M059J (cell line): Measurements from ENCODE around the gene MXRA8. TPM values are rescaled to one million over a fixed set of nuclear protein-coding genes. Genes with fewer than 3 reads are reported as not detected.

Experiments
- DNase-seq: peaks from one replicate; pipeline ENCODE4 v3.0.0-alpha.2; 2012; ENCODE audit warnings: low read depth
- total RNA-seq: library from RNA; depleted of rRNA; stranded (reverse); fragments of >200 nt; shearing (Covaris generic); gene quantifications from 2 replicates; pipeline ENCODE4 v1.2.3, GENCODE V29; 2014; rRNA removed

Gene MXRA8
- total RNA-seq, 1 experiment from 2014 or later = 0.25 TPM

DNA sequence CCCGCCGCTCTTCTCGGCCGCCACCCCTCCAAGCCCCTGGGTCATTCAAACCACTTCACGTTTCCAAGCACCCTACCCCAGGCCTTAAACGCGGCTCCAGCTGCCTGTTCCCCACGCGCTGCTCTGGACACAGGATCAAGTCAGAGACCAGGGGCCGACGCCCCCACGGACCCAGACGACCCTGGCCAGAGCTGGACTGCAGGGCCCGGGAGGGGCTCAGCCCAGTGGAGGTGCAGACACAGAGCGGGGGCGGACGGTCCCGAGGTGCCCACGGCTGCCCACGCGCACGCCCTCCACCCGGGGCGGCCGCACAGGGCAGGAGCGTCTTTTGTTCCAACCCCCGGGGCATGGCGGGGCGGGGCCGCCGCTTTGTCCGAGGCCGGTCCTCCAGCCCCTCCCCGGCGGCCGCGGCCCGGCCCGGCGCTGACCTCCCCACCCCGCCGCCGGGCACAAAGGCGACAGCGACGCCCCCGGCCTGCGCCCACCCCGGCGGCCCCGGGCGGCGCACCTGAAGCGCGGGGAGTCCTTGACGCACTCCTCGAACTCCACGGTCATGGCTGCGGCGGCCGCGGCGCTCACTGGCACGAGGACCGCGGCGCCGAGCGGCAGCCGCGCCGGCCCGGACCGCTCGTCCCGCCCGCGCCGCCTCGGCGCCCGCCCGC, 51.0 kb downstream of the MXRA8 start:
- DNase-seq = peak; percentile 47

DNA sequence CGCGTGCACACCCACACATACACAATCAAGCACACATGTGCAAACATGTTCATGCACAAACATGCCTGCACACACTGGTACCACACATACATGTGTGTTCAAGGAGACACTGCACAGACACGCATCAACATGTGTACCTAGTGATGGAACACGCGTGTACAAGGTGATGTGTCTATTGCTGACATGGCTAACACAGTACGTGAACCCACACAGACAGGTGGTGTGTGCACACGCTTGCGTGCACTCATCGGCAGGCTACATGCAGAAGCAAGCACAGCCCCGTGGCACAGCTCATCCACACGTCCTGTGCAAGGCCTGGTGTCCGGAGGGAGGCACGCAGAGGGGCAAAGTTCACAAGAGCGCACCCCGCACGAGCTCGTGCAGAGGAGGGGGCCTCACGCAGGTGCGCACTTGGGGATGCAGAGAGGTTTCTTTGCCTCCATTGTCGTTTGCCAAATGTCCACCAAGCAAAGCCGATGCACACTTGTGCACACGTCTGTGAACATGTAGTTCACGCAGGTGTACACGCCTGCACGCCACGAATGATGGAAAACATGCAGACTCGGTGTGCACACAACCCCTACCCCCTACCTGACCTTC, 51.6 kb downstream of the MXRA8 start:
- no peak for DNase-seq

DNA sequence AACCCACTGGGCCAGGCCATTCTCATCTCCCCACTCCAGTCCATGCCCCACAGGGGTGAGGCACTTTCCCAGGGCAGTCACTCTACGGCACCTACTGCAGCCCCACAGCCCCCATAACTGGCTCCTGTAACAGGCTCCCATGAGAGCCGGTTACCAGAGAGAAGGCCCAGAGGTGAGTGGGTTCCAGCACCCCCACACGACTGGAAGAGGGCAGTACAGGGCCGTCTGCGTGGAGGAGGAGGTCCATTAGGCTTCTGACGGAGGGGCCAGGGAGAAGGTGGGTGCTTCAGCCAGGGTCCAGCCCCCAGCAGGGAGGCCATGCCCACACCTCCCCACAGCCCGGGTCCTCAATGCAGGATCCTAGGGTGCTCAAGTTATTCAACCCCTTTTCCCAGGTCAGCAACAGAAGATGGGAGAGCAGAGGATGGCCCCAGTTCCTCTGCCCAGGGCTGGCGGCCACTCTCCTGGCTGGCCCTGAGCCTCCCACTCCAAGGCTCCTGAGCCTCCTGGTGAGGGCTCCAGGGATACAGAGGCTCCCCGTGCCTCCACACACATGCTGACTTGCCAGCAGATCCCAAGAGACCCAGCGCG, 52.2 kb downstream of the MXRA8 start:
- DNase-seq = no peak

DNA sequence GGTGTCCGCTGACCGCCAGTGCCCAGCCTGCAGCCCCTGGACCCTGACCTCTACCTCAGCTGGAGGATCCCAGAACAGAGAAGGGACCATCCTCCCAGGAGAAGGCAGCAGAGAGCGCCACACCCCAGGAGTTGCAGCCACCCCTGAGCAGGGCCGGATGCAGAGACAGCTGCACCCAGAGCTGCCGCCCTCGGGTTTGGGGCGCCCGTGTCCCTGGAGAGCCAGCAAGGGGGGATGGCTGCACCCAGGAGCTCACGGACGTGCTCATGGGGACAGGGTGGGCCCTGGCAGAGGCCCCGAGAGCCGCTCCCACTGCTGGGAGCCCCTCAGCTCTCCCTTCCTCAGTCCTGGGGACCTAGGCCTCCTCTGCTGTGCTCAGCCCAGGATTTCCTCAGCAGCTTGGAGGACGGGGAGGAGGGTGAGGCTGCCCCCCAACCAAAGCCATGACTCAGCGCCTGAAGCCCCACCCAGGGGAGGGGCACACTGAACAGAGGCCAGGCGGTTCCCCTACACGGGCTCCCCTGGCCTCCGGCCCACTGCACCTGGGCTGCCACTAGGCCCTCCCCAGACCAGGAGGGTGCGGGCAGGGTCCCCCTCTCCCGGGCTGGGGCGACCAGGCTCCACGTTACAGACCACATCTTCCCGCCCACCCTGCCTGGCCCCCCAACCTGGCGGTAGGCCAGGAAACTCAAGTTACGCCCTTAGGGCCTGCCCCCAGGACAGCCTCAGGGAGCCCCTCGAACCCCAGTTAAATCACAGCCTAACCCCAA, 52.9 kb downstream of the MXRA8 start:
- peak; percentile 70 for DNase-seq

DNA sequence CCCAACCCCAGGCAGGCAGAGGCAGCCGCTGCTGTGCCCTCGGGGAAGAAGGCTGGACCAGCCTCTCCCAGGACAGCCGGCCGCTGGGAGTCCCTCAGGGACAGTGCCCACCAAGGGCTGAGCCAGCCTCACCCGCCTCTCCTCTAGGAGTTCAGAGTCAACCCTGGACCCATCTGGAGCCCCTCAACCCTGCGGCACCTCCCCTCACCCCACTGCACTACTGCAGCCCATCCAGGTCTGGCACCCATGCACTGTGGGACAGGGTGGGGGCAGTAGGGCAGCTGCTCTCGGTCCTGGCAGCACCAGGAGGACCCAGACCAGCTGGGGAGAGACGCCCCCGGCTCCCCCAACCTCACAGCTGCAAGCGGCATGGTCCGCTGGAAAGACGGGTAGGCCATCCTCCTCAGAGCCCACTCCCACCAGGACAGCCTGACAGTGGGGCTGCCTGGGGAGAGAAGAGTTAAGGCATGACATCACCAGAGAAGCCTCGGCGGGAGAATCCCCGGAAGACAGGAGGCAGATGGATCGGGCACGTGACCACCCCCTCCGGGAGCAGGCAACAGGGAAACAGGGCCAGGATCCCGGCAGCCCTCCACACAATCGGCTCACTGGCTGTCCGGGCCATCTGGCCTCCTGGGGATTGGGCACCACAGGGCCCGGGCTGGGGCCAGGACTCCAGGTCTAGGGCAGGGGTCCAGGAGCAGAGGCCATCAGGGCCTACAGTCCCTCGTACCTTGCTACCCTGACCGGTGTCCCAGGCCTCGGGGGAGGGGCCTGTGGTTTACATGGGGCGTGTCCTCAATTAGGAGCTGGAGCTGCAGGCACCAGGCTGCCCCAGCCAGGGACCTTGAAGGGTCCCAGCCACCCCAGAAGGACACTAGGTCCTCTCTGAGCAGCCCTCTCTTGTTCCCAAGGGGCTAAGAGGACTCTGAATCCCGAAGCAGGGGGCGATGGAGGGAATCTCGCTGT, 53.7 kb downstream of the MXRA8 start:
- DNase-seq = peak; percentile 58

DNA sequence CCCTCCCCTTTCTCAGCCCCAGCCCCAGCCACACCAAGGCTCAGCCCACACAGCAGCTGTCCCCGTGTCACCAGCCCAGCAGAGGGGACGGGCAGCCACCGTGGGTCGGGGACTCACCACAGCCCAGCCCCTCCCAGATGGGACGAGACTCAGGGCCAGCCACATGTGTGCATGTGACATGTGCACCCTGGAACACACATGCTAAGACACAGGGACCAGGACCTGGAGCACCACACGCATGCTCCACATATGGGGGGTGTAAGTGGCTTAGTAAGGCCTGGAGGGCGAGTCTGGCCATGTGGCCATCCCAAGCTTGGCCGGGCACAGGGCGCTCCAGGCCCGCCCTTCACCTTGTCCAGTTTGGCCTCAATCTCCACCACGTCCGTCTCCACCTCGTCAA, 54.6 kb downstream of the MXRA8 start:
- DNase-seq = no peak

DNA sequence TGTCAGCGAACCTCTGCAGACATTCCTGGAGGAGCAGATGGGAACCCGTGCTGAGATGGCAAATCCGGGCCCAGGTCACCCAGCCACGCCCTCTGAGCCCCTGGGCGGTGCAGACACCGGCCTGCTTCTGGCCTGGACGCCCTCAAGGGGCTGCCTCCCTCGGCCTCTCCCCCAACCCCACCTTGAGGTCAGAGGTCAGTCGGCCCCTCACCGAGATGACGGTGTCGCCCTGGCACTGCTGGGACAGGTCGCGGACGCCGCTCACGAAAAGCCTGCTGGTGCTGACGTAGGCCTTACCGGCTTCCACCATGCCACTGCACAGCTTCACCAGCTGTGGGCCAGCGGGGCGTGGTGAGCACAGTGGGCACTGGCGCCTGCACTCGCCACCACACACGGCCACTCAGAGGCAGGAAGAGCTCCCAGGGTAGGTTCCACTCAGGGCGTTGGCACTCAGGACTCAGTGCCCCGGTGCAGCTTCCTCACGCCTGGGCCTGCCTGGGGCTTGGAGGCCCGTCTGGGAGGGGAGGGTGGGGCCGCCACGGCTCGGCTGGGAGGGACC, 55.3 kb downstream of the MXRA8 start:
- peak; percentile 18 for DNase-seq

Other genes starting within 250 kb of the MXRA8 start
- 17.4 and 17.5 TPM in 2 replicates for gene C1orf159, start 242.5 kb downstream of the MXRA8 start, total RNA-seq
- not detected in 2 replicates for gene TTLL10, start 184.7 kb downstream of the MXRA8 start, total RNA-seq
- gene TNFRSF18, start 152.0 kb downstream of the MXRA8 start, total RNA-seq = not detected in 2 replicates
- not detected in 2 replicates for gene TNFRSF4, start 144.4 kb downstream of the MXRA8 start, total RNA-seq
- gene SDF4, start 126.6 kb downstream of the MXRA8 start, total RNA-seq = 100 and 196 TPM in 2 replicates
- gene B3GALT6, start 126.3 kb downstream of the MXRA8 start, total RNA-seq = 17.4 and 30.1 TPM in 2 replicates
- not detected in 2 replicates for gene C1QTNF12, start 111.8 kb downstream of the MXRA8 start, total RNA-seq
- gene UBE2J2, start 84.7 kb downstream of the MXRA8 start, total RNA-seq = 42.8 and 59.5 TPM in 2 replicates
- gene SCNN1D, start 78.1 kb downstream of the MXRA8 start, total RNA-seq = 0.62 TPM in 1 of 2 replicates, not detected in the other
- gene ACAP3, start 50.6 kb downstream of the MXRA8 start, total RNA-seq = 13.9 and 15.3 TPM in 2 replicates
- 23.6 and 40.3 TPM in 2 replicates for gene PUSL1, start 50.0 kb downstream of the MXRA8 start, total RNA-seq
- gene INTS11, start 33.9 kb downstream of the MXRA8 start, total RNA-seq = 74.7 and 87.4 TPM in 2 replicates
- gene CPTP, start 33.8 kb downstream of the MXRA8 start, total RNA-seq = 22.4 and 35.1 TPM in 2 replicates
- not detected in 2 replicates for gene TAS1R3, start 27.3 kb downstream of the MXRA8 start, total RNA-seq
- gene DVL1, start 9.1 kb downstream of the MXRA8 start, total RNA-seq = 22.4 and 34.5 TPM in 2 replicates
- gene AURKAIP1, start 16.7 kb upstream of the MXRA8 start, total RNA-seq = 141 and 178 TPM in 2 replicates
- gene CCNL2, start 40.8 kb upstream of the MXRA8 start, total RNA-seq = 29.9 and 35.2 TPM in 2 replicates
- 160 and 166 TPM in 2 replicates for gene MRPL20, start 48.7 kb upstream of the MXRA8 start, total RNA-seq
- gene ANKRD65, start 62.7 kb upstream of the MXRA8 start, total RNA-seq = 0.17 and 0.64 TPM in 2 replicates
- 0.12 and 1.1 TPM in 2 replicates for gene VWA1, start 77.1 kb upstream of the MXRA8 start, total RNA-seq
- gene ATAD3C, start 91.1 kb upstream of the MXRA8 start, total RNA-seq = not detected in 2 replicates
- gene ATAD3B, start 113.2 kb upstream of the MXRA8 start, total RNA-seq = 2.9 and 7.7 TPM in 2 replicates
- 26.7 and 55.9 TPM in 2 replicates for gene ATAD3A, start 153.6 kb upstream of the MXRA8 start, total RNA-seq
- gene TMEM240, start 182.1 kb upstream of the MXRA8 start, total RNA-seq = 0.15 TPM in 1 of 2 replicates, not detected in the other
- 69.3 and 96.9 TPM in 2 replicates for gene SSU72, start 216.3 kb upstream of the MXRA8 start, total RNA-seq
- gene FNDC10, start 241.6 kb upstream of the MXRA8 start, total RNA-seq = 1.1 and 6.1 TPM in 2 replicates